Measurements from ENCODE around the gene ERGIC1. TPM values are rescaled to one million over a fixed set of nuclear protein-coding genes. Genes with fewer than 3 reads are reported as not detected.

Gene ERGIC1
- total and polyA plus RNA-seq, 10 of the 15 experiments (the other 5 are each of a cell fraction or from before 2014, with no cell fraction given): 8.8 to 104 (median 76.3) TPM

DNA sequence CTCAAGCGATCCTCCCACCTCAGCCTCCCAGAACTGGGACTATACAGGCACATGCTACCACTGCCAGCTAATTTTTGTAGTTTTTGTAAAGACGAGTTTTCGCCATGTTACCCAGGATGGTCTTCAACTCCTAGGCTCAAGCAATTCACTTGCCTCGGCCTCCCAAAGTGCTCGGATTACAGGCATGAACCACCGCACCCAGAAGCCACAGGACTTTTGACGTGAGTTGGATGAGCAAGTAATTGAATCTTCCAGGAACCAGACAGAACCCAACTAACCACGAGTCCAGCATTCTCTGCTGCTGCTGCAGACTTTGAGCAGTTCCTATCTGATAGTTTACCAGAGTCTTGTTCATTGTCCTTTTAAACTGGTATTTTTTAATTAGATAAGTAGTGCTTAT, 139.9 kb downstream of the ERGIC1 start:
- CTCF ChIA-PET: interaction anchor here (1.1 to 1.6 kb wide), 3 partner anchors 15 to 259 kb away, joined by 3 to 7 read pairs (median 4); partner anchors contain the start of gene RPL26L1

More for the DNA sequence above, 139.9 kb downstream of the ERGIC1 start:
- H3K27ac ChIP-seq (ENCODE audit: control insufficient read depth, insufficient read depth): no peak overlapping the region
- no peak overlapping the region for H3K4me2 ChIP-seq (ENCODE audit: control insufficient read depth, insufficient read depth)
- intact Hi-C loops (cut with micrococcal nuclease; ENCODE audit: unreplicated experiment): no loop called here
- FAIRE-seq (no peak), ATAC-seq (no peak), DNase-seq (ENCODE audit: low read depth, low spot score) (no peak)
- SMC1A ChIA-PET (ENCODE audit: uncharacterized antibody, unreplicated experiment): interaction anchor here (0.7 to 1.4 kb wide), 2 partner anchors 28 to 61 kb away, joined by 3 to 6 read pairs; no protein-coding TSS in a partner anchor
- WGBS (ENCODE audit: insufficient coverage, insufficient replicate concordance, low lambda C conversion rate, missing lambda C conversion rate): 68% methylated on average over 8 of the region's 8 CpGs
- no peaks in the 10 kb centered on the region for H3K4me1 ChIP-seq (ENCODE audit: control insufficient read depth, insufficient read depth, low read length)
- TF ChIP-seq NR2F1 (conservative IDR thresholded peaks at IDR 0.05) (no peak), ATF7 (IDR thresholded peaks at IDR 0.05; ENCODE audit: low read depth) (no peak), NBN (IDR thresholded peaks at IDR 0.05) (no peak), RFX5 (IDR thresholded peaks at IDR 0.05; ENCODE audit: low read depth, low read length) (no peak), RBBP5 (conservative IDR thresholded peaks at IDR 0.05) (no peak)
- TF ChIP-seq, protein P1, sequence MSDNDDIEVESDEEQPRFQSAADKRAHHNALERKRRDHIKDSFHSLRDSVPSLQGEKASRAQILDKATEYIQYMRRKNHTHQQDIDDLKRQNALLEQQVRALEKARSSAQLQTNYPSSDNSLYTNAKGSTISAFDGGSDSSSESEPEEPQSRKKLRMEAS (IDR thresholded peaks at IDR 0.05; ENCODE audit: low read depth, low read length): no peak
- TF ChIP-seq, protein P2, sequence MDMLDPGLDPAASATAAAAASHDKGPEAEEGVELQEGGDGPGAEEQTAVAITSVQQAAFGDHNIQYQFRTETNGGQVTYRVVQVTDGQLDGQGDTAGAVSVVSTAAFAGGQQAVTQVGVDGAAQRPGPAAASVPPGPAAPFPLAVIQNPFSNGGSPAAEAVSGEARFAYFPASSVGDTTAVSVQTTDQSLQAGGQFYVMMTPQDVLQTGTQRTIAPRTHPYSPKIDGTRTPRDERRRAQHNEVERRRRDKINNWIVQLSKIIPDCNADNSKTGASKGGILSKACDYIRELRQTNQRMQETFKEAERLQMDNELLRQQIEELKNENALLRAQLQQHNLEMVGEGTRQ (IDR thresholded peaks at IDR 0.05; ENCODE audit: borderline replicate concordance, low read depth, low read length): no peak
- TF ChIP-seq, protein P3, sequence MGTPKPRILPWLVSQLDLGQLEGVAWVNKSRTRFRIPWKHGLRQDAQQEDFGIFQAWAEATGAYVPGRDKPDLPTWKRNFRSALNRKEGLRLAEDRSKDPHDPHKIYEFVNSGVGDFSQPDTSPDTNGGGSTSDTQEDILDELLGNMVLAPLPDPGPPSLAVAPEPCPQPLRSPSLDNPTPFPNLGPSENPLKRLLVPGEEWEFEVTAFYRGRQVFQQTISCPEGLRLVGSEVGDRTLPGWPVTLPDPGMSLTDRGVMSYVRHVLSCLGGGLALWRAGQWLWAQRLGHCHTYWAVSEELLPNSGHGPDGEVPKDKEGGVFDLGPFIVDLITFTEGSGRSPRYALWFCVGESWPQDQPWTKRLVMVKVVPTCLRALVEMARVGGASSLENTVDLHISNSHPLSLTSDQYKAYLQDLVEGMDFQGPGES (IDR thresholded peaks at IDR 0.05): no peak
- H3K4me3 ChIP-seq: no peak overlapping the region
- no peaks in the 10 kb centered on the region for H3K9me3 ChIP-seq (replicated peaks; ENCODE audit: control insufficient read depth, insufficient read depth, low read length)
- POLR2A ChIA-PET: no interaction called here
- BruUV-seq (replicated peaks): no TSS peak
- in situ Hi-C loops (cut with MboI): no loop called here
- H3K36me3 ChIP-seq (ENCODE audit: control insufficient read depth in 2 of 2, insufficient read depth in 2 of 2, low read length in 1 of 2): no peaks in the 10 kb centered on the region
- no peak overlapping the region for H2AFZ ChIP-seq (ENCODE audit: control insufficient read depth, low read depth, low read length)
- no peaks in the 10 kb centered on the region for H4K20me1 ChIP-seq (ENCODE audit: control insufficient read depth, insufficient read depth)
- H3K79me2 ChIP-seq (ENCODE audit: control insufficient read depth, insufficient read depth, low read length): no peaks in the 10 kb centered on the region
- no peaks in the 10 kb centered on the region for H3K27me3 ChIP-seq (replicated peaks in 1 of 2; ENCODE audit: control insufficient read depth in 2 of 2, insufficient read depth in 2 of 2, low read length in 1 of 2)
- H3K9ac ChIP-seq (ENCODE audit: control insufficient read depth, insufficient read depth, low read length): no peak overlapping the region
- RAD21 ChIA-PET (ENCODE audit: unreplicated experiment): no interaction called here
